PFSK-1 (cell line): ENCODE results near the gene TIMMDC1.

ENCODE experiments used
- POLR2AphosphoS5 ChIP-seq: IDR thresholded peaks from 2 replicates; pipeline ENCODE4 v1.6.1; 2012; ENCODE audit warnings: low read depth, mild to moderate bottlenecking, control low read depth, low read length, moderate library complexity
- SIN3A ChIP-seq: IDR thresholded peaks from 2 replicates; pipeline ENCODE4 v1.6.1; 2012; ENCODE audit warnings: mild to moderate bottlenecking, low read length, moderate library complexity, borderline replicate concordance; ENCODE audit not compliant: insufficient read depth

DNA sequence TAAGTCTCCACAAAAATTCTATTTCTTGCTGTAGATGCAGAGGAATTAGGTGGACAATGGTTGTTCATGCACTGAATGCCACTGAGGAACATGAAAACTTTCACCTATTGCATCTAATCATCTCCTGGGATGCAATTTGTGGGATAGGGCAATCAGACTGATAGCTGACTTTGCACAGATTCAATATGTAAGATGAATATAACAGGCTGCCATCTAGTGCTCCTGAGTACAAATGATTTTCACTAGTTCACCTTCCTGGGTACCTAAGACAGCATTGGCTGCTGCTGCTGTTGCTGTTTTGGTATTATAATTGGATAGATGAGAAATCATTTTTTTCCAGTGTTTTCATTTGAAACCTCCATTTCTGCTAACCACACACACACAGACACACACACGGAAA, 19.7 kb downstream of the TIMMDC1 start:
- TF ChIP-seq SIN3A (no peak), POLR2AphosphoS5 (no peak)
